A673 (cell line): ENCODE data around the gene RNF38. TPM values are rescaled to one million over a fixed set of nuclear protein-coding genes. Genes with fewer than 3 reads are reported as not detected.

Source experiments
- BruUV-seq: library from RNA; stranded (reverse); fragments of 400-500 nt; replicated peaks from 2 replicates; lab custom pipeline; 2021; lab: Mats Ljungman, UMichigan
- CTCF ChIA-PET: fragments of 300-600 bp; sonication (Branson Sonifier 250); formaldehyde crosslinking; loops from one replicate; lab custom pipeline; 2022; ENCODE audit warnings: antibody characterized with exemption; lab: Charles Lee
- POLR2A ChIA-PET: fragments of 300-600 bp; sonication (Branson Sonifier 250); formaldehyde crosslinking; loops from one replicate; lab custom pipeline; 2022; ENCODE audit warnings: antibody characterized with exemption; ENCODE audit not compliant: low non-redundant PET; lab: Charles Lee
- DNase-seq: peaks from one replicate; pipeline ENCODE4 v3.0.0-alpha.2; 2015; ENCODE audit warnings: low spot score
- H3K27ac ChIP-seq: fragments of 200-600 bp; sonication (generic); 2 replicates; pipeline ENCODE4 v1.5.1; 2016; ENCODE audit warnings: mixed run types, low read depth, mild to moderate bottlenecking, mixed read lengths, antibody characterized with exemption, low read length; ENCODE audit not compliant: poor library complexity, severe bottlenecking
- H3K27me3 ChIP-seq: fragments of 200-600 bp; sonication (generic); replicated peaks from 2 replicates; pipeline ENCODE4 v1.6.1; 2017; ENCODE audit warnings: mixed run types, low read depth, mild to moderate bottlenecking, mixed read lengths, antibody characterized with exemption, low read length; ENCODE audit not compliant: insufficient read depth, poor library complexity
- H3K36me3 ChIP-seq: fragments of 200-600 bp; sonication (generic); 2 replicates; pipeline ENCODE4 v1.6.1; 2016; ENCODE audit warnings: mixed run types, mild to moderate bottlenecking, mixed read lengths, antibody characterized with exemption, low read length; ENCODE audit not compliant: insufficient read depth, poor library complexity, severe bottlenecking
- H3K4me1 ChIP-seq: fragments of 200-600 bp; sonication (generic); 2 replicates; pipeline ENCODE4 v1.6.1; 2017; ENCODE audit warnings: mixed run types, mild to moderate bottlenecking, mixed read lengths, antibody characterized with exemption, low read length; ENCODE audit not compliant: insufficient read depth, poor library complexity, severe bottlenecking
- H3K4me3 ChIP-seq: fragments of 200-600 bp; sonication (generic); 2 replicates; pipeline ENCODE4 v1.5.1; 2016; ENCODE audit warnings: low read depth, mixed run types, mild to moderate bottlenecking, mixed read lengths, low read length; ENCODE audit not compliant: poor library complexity, severe bottlenecking
- H3K9me3 ChIP-seq: fragments of 200-600 bp; sonication (generic); 2 replicates; pipeline ENCODE4 v1.6.1; 2016; ENCODE audit warnings: mixed run types, low read depth, mild to moderate bottlenecking, mixed read lengths, antibody characterized with exemption, low read length; ENCODE audit not compliant: poor library complexity, severe bottlenecking
- CTCF ChIP-seq: fragments of 300-800, 200-600 bp; sonication (generic); conservative IDR thresholded peaks from 2 replicates; pipeline ENCODE4 v1.5.1; 2017; ENCODE audit warnings: low read depth, mild to moderate bottlenecking, antibody characterized with exemption, low read length, moderate library complexity, mixed read lengths
- EZH2 ChIP-seq: fragments of 200-600 bp; sonication (generic); IDR thresholded peaks from 2 replicates; pipeline ENCODE4 v1.6.1; 2017; ENCODE audit warnings: borderline replicate concordance, low read depth, mild to moderate bottlenecking, mixed read lengths, antibody characterized with exemption, low read length; ENCODE audit not compliant: poor library complexity, severe bottlenecking
- intact Hi-C: fragments of 100-400 bp; cut with micrococcal nuclease; formaldehyde crosslinking; loops from one replicate; pipeline ENCODE4 v1.10.0; 2022; ENCODE audit not compliant: unreplicated experiment
- total RNA-seq: library from RNA; stranded (reverse); gene quantifications from 2 replicates; pipeline ENCODE4 v1.2.3, GENCODE V29; 2021

RNF38 gene
- total RNA-seq, 1 experiment from 2014 or later, result 26.6 TPM

GRCh38 chr9:36357639-36358038 is 42.4 kb downstream of the RNF38 start:
- CTCF ChIA-PET, result no interaction called here
- Histone ChIP-seq H3K4me3 (no peak overlapping the region), H3K36me3 (peaks cover 37% of the 10 kb centered on the region), H3K27ac (no peak overlapping the region), H3K27me3 (no peaks in the 10 kb centered on the region), H3K4me1 (no peaks in the 10 kb centered on the region), H3K9me3 (no peaks in the 10 kb centered on the region)
- DNase-seq, result no peak
- intact Hi-C loops, result no loop called here
- no TSS peak for BruUV-seq
- no peak for TF ChIP-seq EZH2
- TF ChIP-seq CTCF, result no peak
- POLR2A ChIA-PET, result no interaction called here

GRCh38 chr9:36346569-36346968 is 53.5 kb downstream of the RNF38 start:
- BruUV-seq, result no TSS peak
- no peak overlapping the region for H3K4me3 ChIP-seq
- no peaks in the 10 kb centered on the region for H3K4me1 ChIP-seq
- ChIA-PET POLR2A (no interaction called here), CTCF (no interaction called here)
- no peaks in the 10 kb centered on the region for H3K27me3 ChIP-seq
- H3K36me3 ChIP-seq, result peaks cover 43% of the 10 kb centered on the region
- TF ChIP-seq EZH2 (no peak), CTCF (no peak)
- intact Hi-C loops, result no loop called here
- DNase-seq, result no peak
- no peak overlapping the region for H3K27ac ChIP-seq
- H3K9me3 ChIP-seq, result no peaks in the 10 kb centered on the region

- peak; percentile 13 for DNase-seq
- BruUV-seq, result no TSS peak
- ChIA-PET CTCF (no interaction called here), POLR2A (no interaction called here)
- Histone ChIP-seq H3K4me3 (no peak overlapping the region), H3K27me3 (no peaks in the 10 kb centered on the region), H3K4me1 (no peaks in the 10 kb centered on the region), H3K36me3 (peaks cover 32% of the 10 kb centered on the region), H3K27ac (no peak overlapping the region), H3K9me3 (no peaks in the 10 kb centered on the region)
- intact Hi-C loops, result no loop called here
- TF ChIP-seq CTCF (0 out of 2 replicates have a peak, but pooled peaks have one; percentile 17), EZH2 (no peak)
Measured at GRCh38 chr9:36345103-36345846, 54.8 kb downstream of the RNF38 start.
